IPS-20b (cell line): Measurements from ENCODE around the gene TTC39C.

Experiments used
- H3K27ac ChIP-seq: one replicate; pipeline ENCODE4 v1.5.1; 2013; ENCODE audit warnings: low read length
- H3K27me3 ChIP-seq: 2 replicates; pipeline ENCODE4 v1.6.1; 2013; ENCODE audit warnings: mild to moderate bottlenecking, low read length, inconsistent platforms; ENCODE audit not compliant: insufficient read depth
- H3K36me3 ChIP-seq: 2 replicates; pipeline ENCODE4 v1.6.1; 2013; ENCODE audit warnings: low read depth, mild to moderate bottlenecking, inconsistent platforms, low read length, moderate library complexity; ENCODE audit not compliant: insufficient read depth
- H3K4me1 ChIP-seq: 2 replicates; pipeline ENCODE4 v1.6.1; 2013; ENCODE audit warnings: mild to moderate bottlenecking, control low read depth, inconsistent platforms, low read length, moderate library complexity; ENCODE audit not compliant: insufficient read depth
- H3K4me3 ChIP-seq: 2 replicates; pipeline ENCODE4 v1.5.1; 2013; ENCODE audit warnings: mild to moderate bottlenecking, low read length, inconsistent platforms
- H3K9ac ChIP-seq: 2 replicates; pipeline ENCODE4 v1.6.1; 2013; ENCODE audit warnings: low read depth, mild to moderate bottlenecking, inconsistent platforms, low read length, moderate library complexity
- H3K9me3 ChIP-seq: 2 replicates; pipeline ENCODE4 v1.6.1; 2013; ENCODE audit warnings: mild to moderate bottlenecking, low read depth, low read length, inconsistent platforms; ENCODE audit not compliant: insufficient read depth

The TTC39C gene

DNA sequence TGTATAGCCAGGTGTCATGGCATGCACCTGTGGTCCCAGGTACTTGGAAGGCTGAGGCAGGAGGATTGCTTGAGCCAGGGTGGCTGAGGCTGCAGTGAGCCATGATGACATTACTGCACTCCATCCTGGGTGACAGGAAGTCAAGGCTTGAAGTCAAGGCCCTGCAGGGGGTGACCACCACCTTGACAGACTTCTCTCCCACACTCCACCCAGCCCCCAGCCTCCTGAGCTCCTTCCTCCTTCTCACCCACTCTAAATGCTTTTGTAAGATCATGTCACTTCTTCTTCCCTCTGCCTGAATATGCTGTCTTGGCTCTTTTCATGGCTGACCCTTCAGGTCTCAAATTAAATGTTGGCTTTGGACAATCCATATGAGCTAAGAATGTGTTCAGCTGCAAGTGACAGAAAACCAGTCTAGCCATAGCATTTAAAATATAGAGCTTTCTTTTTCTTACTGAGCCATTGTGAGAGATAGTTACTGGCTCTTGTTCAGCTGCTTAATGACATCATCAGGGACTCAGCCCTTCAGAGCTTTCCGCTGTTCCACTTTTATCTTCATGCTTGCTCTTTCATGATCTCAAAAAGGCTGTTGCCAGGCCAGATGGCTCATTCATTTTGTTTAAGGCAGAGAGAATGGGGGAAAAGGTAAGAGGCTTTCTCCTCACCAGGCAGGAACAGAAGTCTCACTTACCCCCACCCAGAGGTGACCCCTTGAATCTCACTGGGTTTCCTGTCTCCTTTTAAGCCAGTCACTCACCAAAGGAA is 36.7 kb upstream of the TTC39C start:
- H3K4me1 ChIP-seq = peaks cover 13% of the 10 kb centered on the region; the same call in 1 of the 2 replicates
- no peak overlapping the region for H3K27ac ChIP-seq
- no peaks in the 10 kb centered on the region for H3K36me3 ChIP-seq
- H3K27me3 ChIP-seq = no peaks in the 10 kb centered on the region
- no peak overlapping the region for H3K9ac ChIP-seq
- no peak overlapping the region for H3K4me3 ChIP-seq
- H3K9me3 ChIP-seq = no peaks in the 10 kb centered on the region

DNA sequence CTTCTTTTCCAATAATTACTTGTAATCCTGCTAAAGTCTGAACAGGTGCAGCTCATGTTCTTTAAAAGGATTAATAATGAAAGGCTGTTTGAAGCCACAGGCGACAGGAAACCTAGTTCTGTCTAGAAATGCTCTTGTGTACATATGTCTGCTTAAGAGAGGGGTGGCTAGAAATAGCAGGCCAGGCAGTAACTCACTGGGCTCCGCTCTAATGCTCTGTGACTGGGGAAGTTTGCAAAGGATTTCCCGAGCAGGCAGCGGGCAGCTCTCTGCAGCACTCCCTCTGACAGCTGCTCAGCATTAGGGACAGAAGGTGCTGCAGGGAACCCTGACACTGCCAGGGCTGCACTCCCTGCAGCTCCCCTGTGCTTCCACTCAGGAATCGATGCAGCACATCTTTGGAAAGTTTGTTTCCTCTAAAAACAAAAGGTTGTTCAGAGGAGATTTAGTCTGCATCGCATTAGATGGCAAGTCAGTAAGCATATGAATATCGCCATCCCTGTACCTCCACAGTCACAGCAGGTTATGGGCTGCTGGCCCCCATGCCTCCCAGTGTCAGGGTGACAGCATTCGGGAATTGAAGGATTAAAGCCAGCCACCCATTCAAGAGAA is 33.1 kb upstream of the TTC39C start:
- no peak overlapping the region for H3K9ac ChIP-seq
- H3K4me1 ChIP-seq = peaks cover 13% of the 10 kb centered on the region; the same call in 1 of the 2 replicates
- H3K9me3 ChIP-seq = no peaks in the 10 kb centered on the region
- H3K27me3 ChIP-seq = no peaks in the 10 kb centered on the region
- no peak overlapping the region for H3K27ac ChIP-seq
- H3K4me3 ChIP-seq = no peak overlapping the region
- H3K36me3 ChIP-seq = no peaks in the 10 kb centered on the region

DNA sequence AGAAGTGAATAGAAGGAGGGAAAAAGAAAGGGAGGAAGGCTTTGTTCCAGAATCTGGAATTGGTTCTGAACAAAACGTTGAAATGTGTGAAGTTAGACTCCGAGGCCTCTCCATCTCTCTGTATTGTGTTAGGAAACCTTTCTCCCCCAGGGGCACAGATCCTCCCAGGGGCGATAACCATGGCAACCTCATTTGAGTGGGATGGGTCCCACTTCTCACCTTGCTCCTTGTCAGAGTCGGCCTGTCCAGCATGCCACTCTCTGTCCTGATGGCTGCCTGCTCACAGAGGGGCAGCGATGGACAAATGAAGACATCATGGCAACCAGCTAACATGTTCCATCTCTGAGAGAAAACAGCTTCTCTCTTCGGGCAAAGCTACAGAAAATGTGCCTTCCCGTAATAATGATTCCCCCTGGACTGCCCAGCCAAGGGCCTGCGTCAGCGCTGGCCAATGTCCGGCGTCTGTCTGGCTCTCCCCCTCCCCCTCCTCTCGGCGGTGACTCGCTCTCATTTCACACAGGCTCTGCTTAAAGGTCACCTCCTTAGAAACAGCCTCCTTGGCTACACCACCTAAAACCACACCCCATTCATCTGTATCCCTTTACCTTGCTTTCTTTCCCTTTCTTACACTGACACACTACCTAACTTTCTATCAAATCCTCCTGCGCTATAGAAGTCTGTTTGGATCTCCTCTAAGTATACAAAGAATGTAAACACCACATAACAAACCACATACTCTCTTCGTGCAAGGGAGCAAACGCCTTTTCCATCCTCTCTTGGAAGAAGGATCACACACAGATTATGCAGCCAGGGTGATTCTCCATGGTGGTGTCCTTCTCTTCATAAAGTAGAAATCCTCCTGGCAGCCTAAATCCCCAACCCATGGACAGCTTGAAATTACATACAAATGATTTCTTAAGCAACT is 32.1 kb upstream of the TTC39C start:
- Histone ChIP-seq H3K4me1 (peaks cover 13% of the 10 kb centered on the region; the same call in 1 of the 2 replicates), H3K27ac (no peak overlapping the region), H3K36me3 (no peaks in the 10 kb centered on the region), H3K27me3 (no peaks in the 10 kb centered on the region), H3K4me3 (no peak overlapping the region), H3K9me3 (no peaks in the 10 kb centered on the region), H3K9ac (no peak overlapping the region)

DNA sequence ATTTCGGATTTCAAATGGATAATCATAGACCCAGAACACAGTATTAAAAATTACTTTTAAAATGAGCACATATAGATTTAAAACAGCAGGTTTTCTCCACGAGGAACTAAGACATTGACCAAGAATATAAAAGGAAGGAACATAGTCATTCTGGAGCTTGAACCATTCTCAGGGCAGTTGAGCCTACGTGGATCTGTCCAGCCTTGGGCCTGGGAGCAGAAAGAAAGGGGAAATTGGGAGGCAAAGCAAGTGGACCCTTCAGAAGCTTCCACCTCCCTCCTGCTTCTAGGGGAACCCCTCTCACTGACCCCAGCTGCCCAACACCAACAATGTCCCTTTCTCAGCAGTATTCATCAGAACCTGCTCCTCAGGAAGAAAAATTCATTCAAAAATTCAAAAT is 31.4 kb upstream of the TTC39C start:
- no peak overlapping the region for H3K9ac ChIP-seq
- no peak overlapping the region for H3K27ac ChIP-seq
- no peak overlapping the region for H3K4me3 ChIP-seq
- no peaks in the 10 kb centered on the region for H3K36me3 ChIP-seq
- H3K9me3 ChIP-seq = no peaks in the 10 kb centered on the region
- H3K4me1 ChIP-seq = peaks cover 13% of the 10 kb centered on the region; the same call in 1 of the 2 replicates
- H3K27me3 ChIP-seq = no peaks in the 10 kb centered on the region

DNA sequence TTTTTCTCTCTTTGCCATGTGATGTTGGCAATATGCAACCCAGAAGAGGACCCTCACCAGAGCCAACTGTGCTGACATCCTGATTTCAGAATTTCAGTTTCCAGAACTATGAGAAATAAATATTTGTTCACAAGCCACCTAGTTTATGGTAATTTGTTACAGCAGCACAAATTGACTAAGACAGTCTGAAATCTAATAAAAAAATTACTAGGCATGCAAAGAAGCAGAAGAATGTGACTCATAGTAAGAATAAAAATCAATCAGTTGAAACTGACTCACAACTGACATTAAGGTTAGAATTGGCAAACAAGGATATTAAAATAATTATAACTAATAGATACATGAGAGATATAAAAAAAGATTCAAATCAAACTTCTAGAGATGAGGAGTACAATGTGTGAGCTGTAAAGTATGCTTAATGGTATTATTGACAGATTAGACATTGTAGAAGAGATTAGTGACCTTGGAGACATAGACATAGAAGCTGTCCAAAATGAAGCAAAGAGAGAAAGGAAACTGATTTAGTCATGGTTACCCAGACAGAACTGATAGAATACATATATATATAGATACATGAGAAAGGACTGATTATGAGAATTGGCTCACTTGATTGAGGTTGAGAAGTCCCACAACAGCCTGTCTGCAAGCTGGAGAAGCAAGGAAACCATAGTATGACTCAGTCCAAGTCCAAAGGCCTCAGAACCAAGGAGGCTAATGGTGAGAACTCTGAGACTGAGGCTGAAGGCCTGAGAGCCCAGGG is 27.8 kb upstream of the TTC39C start:
- H3K4me1 ChIP-seq = peaks cover 6% of the 10 kb centered on the region; the same call in 1 of the 2 replicates
- H3K27ac ChIP-seq = no peak overlapping the region
- H3K27me3 ChIP-seq = no peaks in the 10 kb centered on the region
- no peaks in the 10 kb centered on the region for H3K9me3 ChIP-seq
- H3K36me3 ChIP-seq = no peaks in the 10 kb centered on the region
- no peak overlapping the region for H3K9ac ChIP-seq
- H3K4me3 ChIP-seq = no peak overlapping the region

GRCh38 chr18:23990474-23991410 is 23.8 kb upstream of the TTC39C start:
- Histone ChIP-seq H3K27me3 (no peaks in the 10 kb centered on the region), H3K27ac (no peak overlapping the region), H3K4me3 (no peak overlapping the region), H3K36me3 (no peaks in the 10 kb centered on the region), H3K9me3 (no peaks in the 10 kb centered on the region), H3K9ac (no peak overlapping the region), H3K4me1 (no peaks in the 10 kb centered on the region)

- Histone ChIP-seq H3K9me3 (no peaks in the 10 kb centered on the region), H3K9ac (no peak overlapping the region), H3K36me3 (no peaks in the 10 kb centered on the region), H3K4me3 (no peak overlapping the region), H3K27ac (no peak overlapping the region), H3K4me1 (no peaks in the 10 kb centered on the region), H3K27me3 (no peaks in the 10 kb centered on the region)
Measured at GRCh38 chr18:23992089-23992940, 22.2 kb upstream of the TTC39C start.

GRCh38 chr18:23992941-23993280 is 21.6 kb upstream of the TTC39C start:
- no peaks in the 10 kb centered on the region for H3K4me1 ChIP-seq
- H3K36me3 ChIP-seq = no peaks in the 10 kb centered on the region
- H3K9ac ChIP-seq = no peak overlapping the region
- no peak overlapping the region for H3K4me3 ChIP-seq
- no peaks in the 10 kb centered on the region for H3K27me3 ChIP-seq
- H3K27ac ChIP-seq = no peak overlapping the region
- no peaks in the 10 kb centered on the region for H3K9me3 ChIP-seq

GRCh38 chr18:23994361-23994902 is 20.1 kb upstream of the TTC39C start:
- Histone ChIP-seq H3K4me3 (no peak overlapping the region), H3K36me3 (no peaks in the 10 kb centered on the region), H3K27me3 (no peaks in the 10 kb centered on the region), H3K9me3 (no peaks in the 10 kb centered on the region), H3K27ac (no peak overlapping the region), H3K4me1 (no peaks in the 10 kb centered on the region), H3K9ac (no peak overlapping the region)

GRCh38 chr18:23995180-23995579 is 19.4 kb upstream of the TTC39C start:
- Histone ChIP-seq H3K4me1 (no peaks in the 10 kb centered on the region), H3K27ac (no peak overlapping the region), H3K4me3 (no peak overlapping the region), H3K9me3 (no peaks in the 10 kb centered on the region), H3K9ac (no peak overlapping the region), H3K27me3 (no peaks in the 10 kb centered on the region), H3K36me3 (no peaks in the 10 kb centered on the region)
